ENCODE measurements around the gene ESRRA. TPM values are rescaled to one million over a fixed set of nuclear protein-coding genes. Genes with fewer than 3 reads are reported as not detected.

Gene ESRRA
- total RNA-seq, 4 donors from 2014 or later = 26.0 to 39.3 (median 28.7) TPM

- DNase-seq (ENCODE audit: low spot score in 2 of 2) = no peak
- 66 to 67% methylated on average over 13 of the region's 13 CpGs for WGBS, 2 donors
- Histone ChIP-seq H3K4me1 (peaks cover 0 to 21% (median 8%) of the 10 kb centered on the region in 4 donors), H3K4me3 (no peak overlapping the region), H3K36me3 (no peaks in the 10 kb centered on the region), H3K9me3 (no peaks in the 10 kb centered on the region), H3K27me3 (no peaks in the 10 kb centered on the region), H3K27ac (no peak overlapping the region)
- TF ChIP-seq POLR2A (IDR thresholded peaks at IDR 0.05) (no peak), EP300 (IDR thresholded peaks at IDR 0.05) (no peak), CTCF (IDR thresholded peaks at IDR 0.05) (no peak)
Measured at GRCh38 chr11:64334764-64335735, 29.7 kb downstream of the ESRRA start.

GRCh38 chr11:64337538-64338249 is 32.4 kb downstream of the ESRRA start:
- WGBS, 2 donors = 67 to 75% methylated on average over 8 of the region's 8 CpGs
- H3K4me1 ChIP-seq = peaks cover 0 to 21% (median 9%) of the 10 kb centered on the region in 4 donors
- no peak for DNase-seq (ENCODE audit: low spot score in 2 of 2)
- no peak overlapping the region for H3K4me3 ChIP-seq
- no peaks in the 10 kb centered on the region for H3K9me3 ChIP-seq
- no peak overlapping the region for H3K27ac ChIP-seq
- TF ChIP-seq CTCF (IDR thresholded peaks at IDR 0.05) (no peak), EP300 (IDR thresholded peaks at IDR 0.05) (no peak), POLR2A (IDR thresholded peaks at IDR 0.05) (no peak)
- no peaks in the 10 kb centered on the region for H3K36me3 ChIP-seq
- no peaks in the 10 kb centered on the region for H3K27me3 ChIP-seq

- H3K9me3 ChIP-seq = no peaks in the 10 kb centered on the region
- no peak for DNase-seq (ENCODE audit: low spot score in 2 of 2)
- TF ChIP-seq POLR2A (IDR thresholded peaks at IDR 0.05) = no peak
- H3K27me3 ChIP-seq = no peaks in the 10 kb centered on the region
- H3K27ac ChIP-seq = no peak overlapping the region
- H3K36me3 ChIP-seq = no peaks in the 10 kb centered on the region
- H3K4me1 ChIP-seq = peaks cover 0 to 30% (median 9%) of the 10 kb centered on the region in 4 donors
- 84 to 87% methylated on average over 8 of the region's 8 CpGs for WGBS, 2 donors
- H3K4me3 ChIP-seq = no peak overlapping the region
Measured at GRCh38 chr11:64338716-64339115, 33.4 kb downstream of the ESRRA start.

GRCh38 chr11:64339286-64339685 is 34.0 kb downstream of the ESRRA start:
- peak overlapping the region in 1 of 4 donors; percentile 72 for H3K27ac ChIP-seq

More at GRCh38 chr11:64339286-64339685, 34.0 kb downstream of the ESRRA start:
- Histone ChIP-seq H3K36me3 (no peaks in the 10 kb centered on the region), H3K4me3 (no peak overlapping the region), H3K27me3 (no peaks in the 10 kb centered on the region), H3K9me3 (no peaks in the 10 kb centered on the region), H3K4me1 (peaks cover 0 to 30% (median 9%) of the 10 kb centered on the region in 4 donors)
- no peak for DNase-seq (ENCODE audit: low spot score in 2 of 2)
- TF ChIP-seq CTCF (IDR thresholded peaks at IDR 0.05) (no peak), EP300 (IDR thresholded peaks at IDR 0.05) (no peak), POLR2A (IDR thresholded peaks at IDR 0.05) (no peak)
- WGBS, 2 donors = 59 to 67% methylated on average over 4 of the region's 4 CpGs

All from tibial nerve (tissue), 4 donors.